ENCODE data around the gene SPON1. TPM values are rescaled to one million over a fixed set of nuclear protein-coding genes. Genes with fewer than 3 reads are reported as not detected.
A peak's percentile ranks its signal among the peaks of the same experiment; 100 is the strongest.

SPON1 gene
- total RNA-seq, 6 donors from 2014 or later = 12.6 to 68.9 (median 56.3) TPM

DNA sequence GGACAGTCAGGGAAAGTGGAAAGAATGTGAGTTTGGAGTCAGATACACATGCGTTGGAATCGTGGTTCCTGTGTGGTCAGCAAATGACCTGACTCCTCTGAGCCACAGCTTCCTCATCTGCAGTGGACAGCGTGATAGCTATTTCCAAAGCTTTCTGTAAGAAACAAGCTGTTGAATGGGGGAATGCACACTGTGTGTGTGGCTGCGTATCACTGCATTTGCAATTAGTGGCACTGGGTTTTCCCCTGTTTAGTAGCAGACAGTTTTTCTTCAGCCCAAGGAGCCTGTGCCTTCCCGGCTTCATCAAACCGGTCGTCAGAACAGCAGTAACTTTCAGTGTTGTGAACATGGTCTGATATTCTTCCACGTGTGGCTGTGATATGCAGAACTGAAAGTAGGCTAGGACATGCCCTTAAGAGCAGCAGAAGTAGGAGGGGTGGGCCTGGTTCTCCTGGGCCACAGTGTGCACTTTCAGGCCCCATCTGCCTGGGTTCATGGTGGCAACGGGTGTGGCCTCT lies 275.0 kb downstream of the SPON1 start:
- Histone ChIP-seq H3K27me3 (no peaks in the 10 kb centered on the region), H3K27ac (no peak overlapping the region), H3K9me3 (no peaks in the 10 kb centered on the region), H3K36me3 (no peaks in the 10 kb centered on the region), H3K4me3 (no peak overlapping the region), H3K4me1 (peaks cover 0 to 12% (median 1%) of the 10 kb centered on the region in 4 donors)
- TF ChIP-seq EP300 (IDR thresholded peaks at IDR 0.05) (no peak), POLR2A (IDR thresholded peaks at IDR 0.05) (no peak), POLR2AphosphoS5 (IDR thresholded peaks at IDR 0.05) (no peak)
- TF ChIP-seq, protein P1, sequence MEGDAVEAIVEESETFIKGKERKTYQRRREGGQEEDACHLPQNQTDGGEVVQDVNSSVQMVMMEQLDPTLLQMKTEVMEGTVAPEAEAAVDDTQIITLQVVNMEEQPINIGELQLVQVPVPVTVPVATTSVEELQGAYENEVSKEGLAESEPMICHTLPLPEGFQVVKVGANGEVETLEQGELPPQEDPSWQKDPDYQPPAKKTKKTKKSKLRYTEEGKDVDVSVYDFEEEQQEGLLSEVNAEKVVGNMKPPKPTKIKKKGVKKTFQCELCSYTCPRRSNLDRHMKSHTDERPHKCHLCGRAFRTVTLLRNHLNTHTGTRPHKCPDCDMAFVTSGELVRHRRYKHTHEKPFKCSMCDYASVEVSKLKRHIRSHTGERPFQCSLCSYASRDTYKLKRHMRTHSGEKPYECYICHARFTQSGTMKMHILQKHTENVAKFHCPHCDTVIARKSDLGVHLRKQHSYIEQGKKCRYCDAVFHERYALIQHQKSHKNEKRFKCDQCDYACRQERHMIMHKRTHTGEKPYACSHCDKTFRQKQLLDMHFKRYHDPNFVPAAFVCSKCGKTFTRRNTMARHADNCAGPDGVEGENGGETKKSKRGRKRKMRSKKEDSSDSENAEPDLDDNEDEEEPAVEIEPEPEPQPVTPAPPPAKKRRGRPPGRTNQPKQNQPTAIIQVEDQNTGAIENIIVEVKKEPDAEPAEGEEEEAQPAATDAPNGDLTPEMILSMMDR (IDR thresholded peaks at IDR 0.05) = no peak
- peak; percentile 37 to 73 for ATAC-seq (ENCODE audit: low FRiP score in 2 of 2)
- peak in 1 of 2 donors; percentile 24 for DNase-seq
- WGBS, 2 donors = 55 to 56% methylated on average over 9 of the region's 9 CpGs

- DNase-seq (no peak), ATAC-seq (ENCODE audit: low FRiP score in 2 of 2) (no peak)
- peaks cover 0 to 12% (median 1%) of the 10 kb centered on the region in 4 donors for H3K4me1 ChIP-seq
- TF ChIP-seq, protein P1 (IDR thresholded peaks at IDR 0.05) = no peak
- no peak for TF ChIP-seq POLR2A (IDR thresholded peaks at IDR 0.05)
- no peak for TF ChIP-seq POLR2AphosphoS5 (IDR thresholded peaks at IDR 0.05)
- TF ChIP-seq EP300 (IDR thresholded peaks at IDR 0.05) = no peak
- H3K27me3 ChIP-seq = no peaks in the 10 kb centered on the region
- H3K9me3 ChIP-seq = no peaks in the 10 kb centered on the region
- H3K4me3 ChIP-seq = no peak overlapping the region
- no peaks in the 10 kb centered on the region for H3K36me3 ChIP-seq
- no peak overlapping the region for H3K27ac ChIP-seq
Measured at GRCh38 chr11:14240221-14240620, 277.7 kb downstream of the SPON1 start.

GRCh38 chr11:14240951-14241350 lies 278.4 kb downstream of the SPON1 start:
- no peaks in the 10 kb centered on the region for H3K27me3 ChIP-seq
- no peaks in the 10 kb centered on the region for H3K9me3 ChIP-seq
- TF ChIP-seq, protein P1 (IDR thresholded peaks at IDR 0.05) = no peak
- no peak for TF ChIP-seq POLR2A (IDR thresholded peaks at IDR 0.05)
- no peak for TF ChIP-seq POLR2AphosphoS5 (IDR thresholded peaks at IDR 0.05)
- no peak for TF ChIP-seq EP300 (IDR thresholded peaks at IDR 0.05)
- WGBS, 2 donors = 90 to 92% methylated on average over 4 of the region's 4 CpGs
- H3K36me3 ChIP-seq = no peaks in the 10 kb centered on the region
- ATAC-seq (ENCODE audit: low FRiP score in 2 of 2) (no peak), DNase-seq (no peak)
- peaks cover 0 to 12% (median 1%) of the 10 kb centered on the region in 4 donors for H3K4me1 ChIP-seq
- H3K4me3 ChIP-seq = no peak overlapping the region
- H3K27ac ChIP-seq = no peak overlapping the region

DNA sequence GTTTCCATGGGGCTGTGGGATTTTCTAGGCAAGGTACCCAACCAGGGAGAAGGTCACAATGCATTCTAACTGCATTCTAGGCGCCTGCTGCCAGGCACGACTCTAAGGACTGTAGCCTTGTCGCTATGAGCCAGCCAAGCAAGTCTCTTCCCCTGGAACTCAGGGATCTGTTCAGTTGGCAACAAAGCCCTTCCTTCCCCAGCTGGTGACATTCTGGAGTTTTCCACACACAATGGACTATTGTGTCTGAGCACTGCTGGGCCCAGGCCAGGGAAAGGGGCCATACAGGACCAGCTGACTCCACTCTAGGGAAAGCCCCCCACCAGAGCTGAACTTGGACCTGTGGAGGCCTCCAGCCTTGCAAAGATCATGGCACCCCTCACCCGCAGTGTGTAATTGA lies 279.7 kb downstream of the SPON1 start:
- peaks cover 0 to 5% (median under 1%) of the 10 kb centered on the region in 4 donors for H3K4me1 ChIP-seq
- no peak for ATAC-seq (ENCODE audit: low FRiP score in 2 of 2)
- no peaks in the 10 kb centered on the region for H3K9me3 ChIP-seq
- H3K27ac ChIP-seq = peak overlapping the region in 1 of 4 donors; percentile 6
- H3K4me3 ChIP-seq = no peak overlapping the region
- 64 to 80% methylated on average over 4 of the region's 4 CpGs for WGBS, 2 donors
- no peak for TF ChIP-seq POLR2AphosphoS5 (IDR thresholded peaks at IDR 0.05)
- no peak for TF ChIP-seq POLR2A (IDR thresholded peaks at IDR 0.05)
- TF ChIP-seq, protein P1 (IDR thresholded peaks at IDR 0.05) = no peak
- TF ChIP-seq EP300 (IDR thresholded peaks at IDR 0.05) = no peak
- H3K36me3 ChIP-seq = no peaks in the 10 kb centered on the region
- DNase-seq = no peak
- H3K27me3 ChIP-seq = no peaks in the 10 kb centered on the region

DNA sequence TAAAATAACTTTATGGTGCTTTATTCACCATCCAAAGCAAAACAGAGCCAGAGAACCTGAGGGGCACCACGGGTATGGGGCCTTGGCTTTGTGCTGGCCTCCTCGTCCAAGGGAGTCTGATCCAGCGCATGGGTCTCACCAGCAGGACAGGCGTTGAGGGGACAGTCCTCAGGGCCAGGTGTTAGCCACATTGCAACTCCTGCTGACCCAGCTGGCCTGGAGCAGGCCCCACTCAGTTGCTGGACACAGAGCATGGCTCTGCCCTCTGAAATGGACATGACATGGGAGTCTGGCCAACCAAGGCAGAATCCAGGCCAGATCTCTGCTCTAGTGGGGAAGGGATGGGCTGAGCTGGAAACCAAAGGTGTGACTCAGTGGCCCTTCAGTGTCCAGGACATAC lies 280.2 kb downstream of the SPON1 start:
- Histone ChIP-seq H3K4me1 (peaks cover 0 to under 1% (median 0%) of the 10 kb centered on the region in 4 donors), H3K4me3 (no peak overlapping the region), H3K36me3 (no peaks in the 10 kb centered on the region), H3K27me3 (no peaks in the 10 kb centered on the region), H3K27ac (no peak overlapping the region), H3K9me3 (no peaks in the 10 kb centered on the region)
- ATAC-seq (ENCODE audit: low FRiP score in 2 of 2) = no peak
- no peak for DNase-seq
- 88 to 92% methylated on average over 2 to 4 of the region's 4 CpGs for WGBS, 2 donors
- no peak for TF ChIP-seq EP300 (IDR thresholded peaks at IDR 0.05)
- TF ChIP-seq POLR2AphosphoS5 (IDR thresholded peaks at IDR 0.05) = no peak
- no peak for TF ChIP-seq POLR2A (IDR thresholded peaks at IDR 0.05)
- TF ChIP-seq, protein P1 (IDR thresholded peaks at IDR 0.05) = no peak
